Neural cell (in vitro differentiated cells): ENCODE data around the gene TENM3. TPM values are rescaled to one million over a fixed set of nuclear protein-coding genes. Genes with fewer than 3 reads are reported as not detected.

Experiments
- H2AFZ ChIP-seq: fragments of 200-600, 300-800 bp; sonication (generic), shearing (Covaris generic); 2 replicates; pipeline ENCODE4 v1.6.0; 2014; ENCODE audit warnings: low read depth, mild to moderate bottlenecking, antibody characterized with exemption, low read length, moderate library complexity
- H3F3A ChIP-seq: fragments of 200-600 bp; shearing (Covaris generic); 2 replicates; pipeline ENCODE4 v1.6.1; 2016; ENCODE audit warnings: mild to moderate bottlenecking, moderate library complexity, mixed read lengths, antibody characterized with exemption, low read length; ENCODE audit not compliant: insufficient read depth, poor library complexity, severe bottlenecking
- H3K27ac ChIP-seq: fragments of 200-600, 300-800 bp; sonication (generic), shearing (Covaris generic); 2 replicates; pipeline ENCODE4 v1.5.1; 2014; ENCODE audit warnings: mild to moderate bottlenecking, low read length, moderate library complexity
- H3K27me3 ChIP-seq: fragments of 300-800, 200-600 bp; sonication (generic), shearing (Covaris generic); 2 replicates; pipeline ENCODE4 v1.6.0; 2014; ENCODE audit warnings: mild to moderate bottlenecking, low read depth, low read length, moderate library complexity; ENCODE audit not compliant: insufficient read depth
- H3K36me3 ChIP-seq: fragments of 300-800, 200-600 bp; sonication (generic), shearing (Covaris generic); 2 replicates; pipeline ENCODE4 v1.5.1; 2014; ENCODE audit warnings: mild to moderate bottlenecking, antibody characterized with exemption, low read length, moderate library complexity; ENCODE audit not compliant: insufficient read depth
- H3K4me2 ChIP-seq: fragments of 300-800, 200-600 bp; sonication (generic), shearing (Covaris generic); 2 replicates; pipeline ENCODE4 v1.6.0; 2014; ENCODE audit warnings: mild to moderate bottlenecking, low read length
- H3K4me3 ChIP-seq: fragments of 300-800, 200-600 bp; sonication (generic), shearing (Covaris generic); 2 replicates; pipeline ENCODE4 v1.5.1; 2014; ENCODE audit warnings: mild to moderate bottlenecking, low read length, moderate library complexity
- H3K79me2 ChIP-seq: fragments of 200-600 bp; shearing (Covaris generic); replicated peaks from 2 replicates; pipeline ENCODE4 v1.6.0; 2014; ENCODE audit warnings: mild to moderate bottlenecking, low read length, moderate library complexity; ENCODE audit not compliant: insufficient read depth
- H3K9ac ChIP-seq: fragments of 300-800, 200-600 bp; sonication (generic), shearing (Covaris generic); 2 replicates; pipeline ENCODE4 v1.6.1; 2016; ENCODE audit warnings: mild to moderate bottlenecking, low read length, mixed read lengths
- H3K9me2 ChIP-seq: fragments of 200-600 bp; shearing (Covaris generic); 2 replicates; pipeline ENCODE4 v1.6.1; 2016; ENCODE audit warnings: mild to moderate bottlenecking, low read length, mixed read lengths; ENCODE audit not compliant: insufficient read depth
- H3K9me3 ChIP-seq: fragments of 200-600, 300-800 bp; sonication (generic), shearing (Covaris generic); 2 replicates; pipeline ENCODE4 v1.6.1; 2016; ENCODE audit warnings: mild to moderate bottlenecking, mixed run types, low read length, moderate library complexity, mixed read lengths
- H4K20me1 ChIP-seq: fragments of 200-600 bp; shearing (Covaris generic); 2 replicates; pipeline ENCODE4 v1.6.1; 2016; ENCODE audit warnings: mild to moderate bottlenecking, mixed run types; ENCODE audit not compliant: insufficient read depth
- EP300 ChIP-seq: fragments of 450-650 bp; conservative IDR thresholded peaks from 2 replicates; pipeline ENCODE4 v1.6.1; 2014; ENCODE audit warnings: antibody characterized with exemption, mild to moderate bottlenecking, moderate library complexity; ENCODE audit not compliant: poor library complexity, severe bottlenecking
- EZH2 ChIP-seq: fragments of 200-600, 300-800 bp; shearing (Covaris generic), sonication (generic); IDR thresholded peaks from 2 replicates; pipeline ENCODE4 v1.6.1; 2014; ENCODE audit warnings: antibody characterized with exemption, low read length, borderline replicate concordance, mild to moderate bottlenecking; ENCODE audit not compliant: insufficient read depth, poor library complexity, severe bottlenecking
- MXI1 ChIP-seq: fragments of 450-650 bp; conservative IDR thresholded peaks from 2 replicates; pipeline ENCODE4 v1.6.1; 2014; ENCODE audit warnings: antibody characterized with exemption, mild to moderate bottlenecking; ENCODE audit not compliant: poor library complexity, severe bottlenecking
- POLR2AphosphoS5 ChIP-seq: IDR thresholded peaks from 2 replicates; pipeline ENCODE4 v1.6.1; 2012
- RAD21 ChIP-seq: fragments of 450-650 bp; conservative IDR thresholded peaks from 2 replicates; pipeline ENCODE4 v1.6.1; 2014; ENCODE audit warnings: antibody characterized with exemption, mild to moderate bottlenecking, moderate library complexity
- SMC3 ChIP-seq: fragments of 450-650 bp; conservative IDR thresholded peaks from 2 replicates; pipeline ENCODE4 v1.6.1; 2014; ENCODE audit warnings: antibody characterized with exemption, mild to moderate bottlenecking, moderate library complexity; ENCODE audit not compliant: poor library complexity
- TAF1 ChIP-seq: IDR thresholded peaks from 2 replicates; pipeline ENCODE4 v1.6.1; 2012; ENCODE audit warnings: low read depth
- polyA plus RNA-seq: library from polyadenylated mRNA; depleted of rRNA; stranded (reverse); fragments of >200 nt; gene quantifications from 2 replicates; pipeline ENCODE4 v1.2.3, GENCODE V29; 2014
- TF ChIP-seq, protein P1 (sequence below): fragments of 450-650 bp; IDR thresholded peaks from 2 replicates; pipeline ENCODE4 v1.5.1; 2014; ENCODE audit warnings: antibody characterized with exemption, mild to moderate bottlenecking, moderate library complexity; ENCODE audit not compliant: poor library complexity, severe bottlenecking
- TF ChIP-seq, protein P2 (sequence below): IDR thresholded peaks from 2 replicates; pipeline ENCODE4 v1.6.1; 2012; ENCODE audit warnings: borderline replicate concordance

Gene TENM3
- polyA plus RNA-seq, 1 donor from 2014 or later, result 7.3 TPM

DNA sequence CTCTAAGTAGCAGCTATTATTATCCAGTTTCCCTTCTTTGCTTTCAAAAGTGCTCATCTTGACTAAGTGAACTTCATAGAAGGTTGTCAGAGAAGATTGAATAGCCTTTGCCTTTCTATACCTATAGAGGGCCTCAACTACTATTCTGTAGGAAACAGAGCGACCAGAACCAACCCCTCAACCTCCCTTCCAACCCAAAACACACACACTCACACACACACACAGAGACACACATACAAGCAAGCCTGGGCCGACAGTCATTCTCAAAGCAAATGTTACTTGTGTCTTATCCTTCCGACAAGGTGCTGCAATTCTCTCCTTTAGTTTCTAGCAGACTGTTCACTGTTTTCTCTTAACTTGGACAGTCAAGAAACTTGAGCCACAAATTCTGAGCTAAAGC, 472.3 kb downstream of the TENM3 start:
- Histone ChIP-seq H3K4me2 (no peak overlapping the region), H3F3A (no peaks in the 10 kb centered on the region), H3K4me3 (no peak overlapping the region), H3K27ac (no peak overlapping the region), H4K20me1 (no peaks in the 10 kb centered on the region), H3K27me3 (no peaks in the 10 kb centered on the region), H3K79me2 (no peaks in the 10 kb centered on the region), H2AFZ (no peak overlapping the region), H3K9me3 (no peaks in the 10 kb centered on the region), H3K9me2 (no peaks in the 10 kb centered on the region), H3K36me3 (no peaks in the 10 kb centered on the region), H3K9ac (no peak overlapping the region)
- TF ChIP-seq, protein P1, sequence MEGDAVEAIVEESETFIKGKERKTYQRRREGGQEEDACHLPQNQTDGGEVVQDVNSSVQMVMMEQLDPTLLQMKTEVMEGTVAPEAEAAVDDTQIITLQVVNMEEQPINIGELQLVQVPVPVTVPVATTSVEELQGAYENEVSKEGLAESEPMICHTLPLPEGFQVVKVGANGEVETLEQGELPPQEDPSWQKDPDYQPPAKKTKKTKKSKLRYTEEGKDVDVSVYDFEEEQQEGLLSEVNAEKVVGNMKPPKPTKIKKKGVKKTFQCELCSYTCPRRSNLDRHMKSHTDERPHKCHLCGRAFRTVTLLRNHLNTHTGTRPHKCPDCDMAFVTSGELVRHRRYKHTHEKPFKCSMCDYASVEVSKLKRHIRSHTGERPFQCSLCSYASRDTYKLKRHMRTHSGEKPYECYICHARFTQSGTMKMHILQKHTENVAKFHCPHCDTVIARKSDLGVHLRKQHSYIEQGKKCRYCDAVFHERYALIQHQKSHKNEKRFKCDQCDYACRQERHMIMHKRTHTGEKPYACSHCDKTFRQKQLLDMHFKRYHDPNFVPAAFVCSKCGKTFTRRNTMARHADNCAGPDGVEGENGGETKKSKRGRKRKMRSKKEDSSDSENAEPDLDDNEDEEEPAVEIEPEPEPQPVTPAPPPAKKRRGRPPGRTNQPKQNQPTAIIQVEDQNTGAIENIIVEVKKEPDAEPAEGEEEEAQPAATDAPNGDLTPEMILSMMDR, result no peak
- no peak for TF ChIP-seq EP300
- no peak for TF ChIP-seq MXI1
- TF ChIP-seq EZH2, result no peak

DNA sequence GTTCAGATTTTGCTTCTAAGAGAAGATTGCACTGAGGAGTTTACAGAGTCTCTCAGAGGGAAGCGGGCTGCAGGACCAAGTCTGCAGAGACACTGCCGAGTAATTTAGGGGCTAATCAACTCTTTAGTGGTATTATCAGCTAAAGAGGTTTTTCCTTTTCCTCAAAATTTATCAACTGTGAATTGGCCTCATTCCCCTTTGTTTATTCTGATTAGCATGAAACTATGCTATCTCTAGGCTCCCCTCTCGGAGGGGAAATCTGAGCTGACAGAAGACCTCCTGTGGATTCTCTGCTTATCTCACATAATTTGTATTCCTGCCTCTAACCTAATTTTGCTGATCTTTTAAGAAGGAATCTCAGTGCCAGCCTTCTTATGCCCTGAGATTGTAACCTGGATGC, 473.0 kb downstream of the TENM3 start:
- Histone ChIP-seq H3K4me2 (no peak overlapping the region), H3K9ac (no peak overlapping the region), H3K9me3 (no peaks in the 10 kb centered on the region), H4K20me1 (no peaks in the 10 kb centered on the region), H3K4me3 (peak overlapping the region; percentile 7), H3K79me2 (no peaks in the 10 kb centered on the region), H3K9me2 (no peaks in the 10 kb centered on the region), H3K27ac (no peak overlapping the region), H3F3A (no peaks in the 10 kb centered on the region), H3K36me3 (no peaks in the 10 kb centered on the region), H2AFZ (no peak overlapping the region), H3K27me3 (no peaks in the 10 kb centered on the region)
- TF ChIP-seq TAF1 (no peak), EZH2 (no peak)

DNA sequence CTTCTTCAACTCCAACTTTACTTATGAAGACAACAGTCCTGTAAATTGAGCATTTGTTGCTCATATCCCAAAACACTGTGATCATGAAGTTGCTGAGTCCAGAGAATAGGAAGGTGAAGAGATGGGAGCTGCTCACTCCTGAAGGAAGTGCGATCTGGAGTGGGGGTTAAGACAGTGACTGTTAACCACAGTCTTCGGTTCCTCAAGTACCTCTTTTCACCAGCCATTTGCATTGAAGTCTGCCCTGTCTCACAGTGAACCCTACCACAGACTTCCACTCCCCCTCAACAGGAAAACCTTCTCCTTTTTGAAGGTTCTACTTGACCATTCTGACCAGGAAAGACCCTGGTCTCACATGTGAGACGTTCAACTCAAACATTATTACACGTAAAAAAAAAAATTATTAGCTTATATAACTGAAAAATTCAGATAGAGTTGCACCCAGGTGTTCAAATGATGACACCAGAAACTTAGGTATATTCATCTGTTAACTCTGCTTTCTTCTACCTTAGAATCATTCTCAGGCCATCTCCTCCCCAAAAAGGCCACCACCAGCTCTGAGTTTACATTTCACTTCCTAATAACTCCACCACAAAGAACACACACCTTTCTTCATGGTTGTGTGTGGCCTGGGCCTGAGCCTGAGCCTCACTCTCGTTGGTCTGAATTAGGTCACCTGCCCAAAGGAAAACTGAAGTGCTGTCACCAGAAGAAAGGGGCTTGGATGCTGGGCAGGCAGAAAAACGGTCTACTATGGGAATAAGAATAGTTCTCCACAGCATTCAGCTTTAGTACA, 474.8 kb downstream of the TENM3 start:
- Histone ChIP-seq H3K4me2 (no peak overlapping the region), H3K27me3 (no peaks in the 10 kb centered on the region), H3K9ac (no peak overlapping the region), H3K79me2 (no peaks in the 10 kb centered on the region), H3K9me2 (no peaks in the 10 kb centered on the region), H2AFZ (no peak overlapping the region), H4K20me1 (no peaks in the 10 kb centered on the region), H3K4me3 (no peak overlapping the region), H3K9me3 (no peaks in the 10 kb centered on the region), H3K36me3 (no peaks in the 10 kb centered on the region), H3K27ac (no peak overlapping the region), H3F3A (no peaks in the 10 kb centered on the region)
- TF ChIP-seq EP300, result no peak
- TF ChIP-seq, protein P1, result no peak
- TF ChIP-seq, protein P2, sequence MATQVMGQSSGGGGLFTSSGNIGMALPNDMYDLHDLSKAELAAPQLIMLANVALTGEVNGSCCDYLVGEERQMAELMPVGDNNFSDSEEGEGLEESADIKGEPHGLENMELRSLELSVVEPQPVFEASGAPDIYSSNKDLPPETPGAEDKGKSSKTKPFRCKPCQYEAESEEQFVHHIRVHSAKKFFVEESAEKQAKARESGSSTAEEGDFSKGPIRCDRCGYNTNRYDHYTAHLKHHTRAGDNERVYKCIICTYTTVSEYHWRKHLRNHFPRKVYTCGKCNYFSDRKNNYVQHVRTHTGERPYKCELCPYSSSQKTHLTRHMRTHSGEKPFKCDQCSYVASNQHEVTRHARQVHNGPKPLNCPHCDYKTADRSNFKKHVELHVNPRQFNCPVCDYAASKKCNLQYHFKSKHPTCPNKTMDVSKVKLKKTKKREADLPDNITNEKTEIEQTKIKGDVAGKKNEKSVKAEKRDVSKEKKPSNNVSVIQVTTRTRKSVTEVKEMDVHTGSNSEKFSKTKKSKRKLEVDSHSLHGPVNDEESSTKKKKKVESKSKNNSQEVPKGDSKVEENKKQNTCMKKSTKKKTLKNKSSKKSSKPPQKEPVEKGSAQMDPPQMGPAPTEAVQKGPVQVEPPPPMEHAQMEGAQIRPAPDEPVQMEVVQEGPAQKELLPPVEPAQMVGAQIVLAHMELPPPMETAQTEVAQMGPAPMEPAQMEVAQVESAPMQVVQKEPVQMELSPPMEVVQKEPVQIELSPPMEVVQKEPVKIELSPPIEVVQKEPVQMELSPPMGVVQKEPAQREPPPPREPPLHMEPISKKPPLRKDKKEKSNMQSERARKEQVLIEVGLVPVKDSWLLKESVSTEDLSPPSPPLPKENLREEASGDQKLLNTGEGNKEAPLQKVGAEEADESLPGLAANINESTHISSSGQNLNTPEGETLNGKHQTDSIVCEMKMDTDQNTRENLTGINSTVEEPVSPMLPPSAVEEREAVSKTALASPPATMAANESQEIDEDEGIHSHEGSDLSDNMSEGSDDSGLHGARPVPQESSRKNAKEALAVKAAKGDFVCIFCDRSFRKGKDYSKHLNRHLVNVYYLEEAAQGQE, result no peak
- TF ChIP-seq MXI1, result no peak
- no peak for TF ChIP-seq RAD21
- no peak for TF ChIP-seq SMC3
- TF ChIP-seq TAF1, result no peak
- no peak for TF ChIP-seq EZH2
- no peak for TF ChIP-seq POLR2AphosphoS5
